Endothelial cell (in vitro differentiated cells): ENCODE measurements around the gene CORO2B. TPM values are rescaled to one million over a fixed set of nuclear protein-coding genes. Genes with fewer than 3 reads are reported as not detected.

Experiments used
- DNase-seq: peaks from one replicate; pipeline ENCODE4 v3.0.0; 2021; ENCODE audit warnings: low spot score
- H3K27ac Mint-ChIP-seq: one replicate; pipeline ENCODE4 v1.8.0; 2021; ENCODE audit warnings: mixed read lengths, inconsistent platforms; ENCODE audit not compliant: unreplicated experiment
- H3K27me3 Mint-ChIP-seq: one replicate; pipeline ENCODE4 v1.8.0; 2021; ENCODE audit warnings: mild to moderate bottlenecking, moderate library complexity, mixed read lengths, inconsistent platforms; ENCODE audit not compliant: unreplicated experiment
- H3K36me3 Mint-ChIP-seq: one replicate; pipeline ENCODE4 v1.8.0; 2021; ENCODE audit warnings: mild to moderate bottlenecking, low read depth, mixed read lengths, inconsistent platforms; ENCODE audit not compliant: unreplicated experiment
- H3K4me1 Mint-ChIP-seq: one replicate; pipeline ENCODE4 v1.8.0; 2021; ENCODE audit warnings: mild to moderate bottlenecking, mixed read lengths, inconsistent platforms; ENCODE audit not compliant: unreplicated experiment
- H3K4me3 Mint-ChIP-seq: one replicate; pipeline ENCODE4 v1.8.0; 2021; ENCODE audit warnings: mild to moderate bottlenecking, mixed read lengths, inconsistent platforms; ENCODE audit not compliant: unreplicated experiment
- H3K9me3 Mint-ChIP-seq: one replicate; pipeline ENCODE4 v1.8.0; 2021; ENCODE audit warnings: mixed read lengths, inconsistent platforms; ENCODE audit not compliant: unreplicated experiment
- CTCF ChIP-seq: fragments of 200-600 bp; sonication (generic); IDR thresholded peaks from one replicate; pipeline ENCODE4 v1.5.0; 2021; ENCODE audit warnings: antibody characterized with exemption; ENCODE audit not compliant: unreplicated experiment
- total RNA-seq: library from RNA; stranded (reverse); fragmentation: NEBNext Ultra II Directional; extraction: Animal tissue kit (Norgen Biotek cat#: 25700); gene quantifications from one replicate; pipeline ENCODE4 v1.2.1, GENCODE V29; 2021; ENCODE audit not compliant: unreplicated experiment

The CORO2B gene
- total RNA-seq, 1 donor from 2014 or later = 71.7 TPM

DNA sequence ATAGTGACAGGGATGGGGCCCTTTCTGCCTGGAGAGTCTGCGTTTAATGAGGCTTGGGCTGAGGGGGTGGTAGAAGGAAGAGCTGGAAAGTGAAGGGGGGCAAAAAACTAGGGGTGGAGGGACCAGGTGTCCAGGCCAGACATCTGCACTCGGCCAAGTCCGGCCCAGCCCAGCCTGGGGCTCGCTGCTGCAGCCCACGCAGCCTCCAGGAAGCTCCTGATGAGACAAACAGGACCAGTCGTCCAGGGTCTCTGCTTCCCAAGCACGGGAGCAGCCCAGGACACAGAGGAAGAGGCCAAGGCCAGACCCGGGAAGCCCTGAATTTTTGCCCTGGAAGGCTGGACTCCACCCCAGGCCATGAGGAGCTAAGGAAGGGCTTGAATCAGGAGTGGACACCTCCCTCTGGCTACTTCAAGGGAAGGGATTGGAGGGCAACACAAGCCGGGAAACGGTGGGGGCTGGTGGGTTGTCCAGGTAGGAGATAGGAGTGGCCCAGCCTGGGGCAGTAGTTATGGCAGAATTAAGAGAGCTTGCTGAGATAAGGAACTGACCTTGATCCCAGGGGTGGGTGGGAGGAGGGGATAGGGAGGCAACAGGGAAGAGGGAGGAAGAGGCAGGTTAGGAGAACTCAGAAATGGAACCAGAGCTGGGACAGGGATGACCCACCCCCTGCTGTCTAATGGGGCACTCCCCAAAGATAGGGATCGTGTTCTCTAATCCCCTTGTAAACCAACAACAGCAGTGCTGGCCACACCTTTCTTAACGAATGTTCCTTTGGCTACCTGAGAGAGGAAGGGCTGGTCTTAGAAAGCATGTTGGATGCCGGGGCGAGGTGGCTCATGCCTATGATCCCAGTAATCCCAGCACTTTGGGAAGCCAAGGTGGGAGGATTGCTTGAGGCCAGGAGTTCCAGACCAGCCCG is 152.4 kb downstream of the CORO2B start:
- peak; percentile 12 for DNase-seq
- H3K4me3 Mint-ChIP-seq = no peak overlapping the region
- no peak for TF ChIP-seq CTCF
- H3K4me1 Mint-ChIP-seq = peaks cover 47% of the 10 kb centered on the region
- H3K27me3 Mint-ChIP-seq = no peaks in the 10 kb centered on the region
- peaks cover 3% of the 10 kb centered on the region for H3K36me3 Mint-ChIP-seq
- no peaks in the 10 kb centered on the region for H3K9me3 Mint-ChIP-seq
- no peak overlapping the region for H3K27ac Mint-ChIP-seq

- Mint-ChIP-seq H3K9me3 (no peaks in the 10 kb centered on the region), H3K27ac (no peak overlapping the region), H3K4me3 (no peak overlapping the region)
These were observed 153.7 kb downstream of the CORO2B start for GRCh38 chr15:68732451-68732850.

GRCh38 chr15:68733666-68734065 is 154.9 kb downstream of the CORO2B start:
- Mint-ChIP-seq H3K4me3 (peak overlapping the region; percentile 13), H3K27me3 (no peaks in the 10 kb centered on the region), H3K36me3 (no peaks in the 10 kb centered on the region), H3K4me1 (peaks cover 47% of the 10 kb centered on the region), H3K9me3 (no peaks in the 10 kb centered on the region), H3K27ac (no peak overlapping the region)
- no peak for TF ChIP-seq CTCF
- no peak for DNase-seq

More at GRCh38 chr15:68732451-68732850, 153.7 kb downstream of the CORO2B start:
- H3K4me1 Mint-ChIP-seq = peaks cover 47% of the 10 kb centered on the region
- H3K36me3 Mint-ChIP-seq = no peaks in the 10 kb centered on the region
- no peaks in the 10 kb centered on the region for H3K27me3 Mint-ChIP-seq
- TF ChIP-seq CTCF = no peak
- DNase-seq = no peak

DNA sequence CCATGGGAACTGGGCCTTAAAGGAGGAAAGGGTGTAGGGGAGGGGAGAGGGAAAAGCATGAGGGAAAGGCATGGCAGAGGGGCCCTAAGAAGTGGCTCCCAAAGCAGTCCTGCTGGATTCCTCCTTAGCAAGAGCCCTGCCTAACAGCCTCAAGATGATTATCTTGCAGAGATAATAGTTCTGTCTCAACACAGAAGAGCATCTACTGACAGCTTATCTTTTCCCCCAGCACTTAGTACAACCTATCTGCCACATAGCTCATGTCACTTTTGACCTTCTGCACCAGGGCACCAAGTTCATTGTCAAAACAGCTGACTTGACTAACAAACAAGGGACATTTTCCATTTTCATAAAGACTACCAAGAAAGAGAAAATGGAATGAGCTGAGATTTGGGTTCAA is 155.6 kb downstream of the CORO2B start:
- DNase-seq = no peak
- no peak overlapping the region for H3K4me3 Mint-ChIP-seq
- no peak overlapping the region for H3K27ac Mint-ChIP-seq
- H3K4me1 Mint-ChIP-seq = peaks cover 47% of the 10 kb centered on the region
- no peak for TF ChIP-seq CTCF
- H3K27me3 Mint-ChIP-seq = no peaks in the 10 kb centered on the region
- no peaks in the 10 kb centered on the region for H3K36me3 Mint-ChIP-seq
- H3K9me3 Mint-ChIP-seq = no peaks in the 10 kb centered on the region

DNA sequence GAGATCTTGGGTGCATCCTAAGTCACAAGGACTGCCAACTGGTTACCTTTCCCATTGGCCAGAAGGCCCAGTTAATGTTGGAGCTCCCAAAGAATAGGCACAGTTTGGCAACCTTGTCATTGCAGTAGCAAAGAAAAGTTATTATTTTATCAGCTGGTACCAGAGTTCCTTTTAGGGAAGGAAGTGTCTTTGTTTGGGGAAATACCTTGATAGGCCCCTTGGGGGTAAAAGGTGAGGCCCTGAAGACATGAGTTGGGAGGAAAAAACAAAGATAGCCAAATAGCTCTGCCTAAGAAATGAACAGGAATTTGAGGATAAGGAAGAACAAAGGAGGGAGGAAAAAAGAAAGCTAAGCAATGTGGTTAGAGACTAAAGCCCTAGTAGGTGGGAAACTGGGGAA is 156.1 kb downstream of the CORO2B start:
- no peaks in the 10 kb centered on the region for H3K9me3 Mint-ChIP-seq
- H3K36me3 Mint-ChIP-seq = no peaks in the 10 kb centered on the region

More for the DNA sequence above, 156.1 kb downstream of the CORO2B start:
- TF ChIP-seq CTCF = no peak
- H3K4me1 Mint-ChIP-seq = peaks cover 51% of the 10 kb centered on the region
- H3K27ac Mint-ChIP-seq = peak overlapping the region; percentile 57
- no peak overlapping the region for H3K4me3 Mint-ChIP-seq
- no peaks in the 10 kb centered on the region for H3K27me3 Mint-ChIP-seq
- DNase-seq = no peak
